DLD1 (cell line): Measurements from ENCODE around the gene APOL5.
"Not testable (repeated sequence)": the region's sequence is repeated elsewhere in the genome, so short reads cannot be mapped to it uniquely, and the experiment has no call there.

Experiments used
- in situ Hi-C: cut with HindIII; loops from 2 replicates; pipeline ENCODE4 v1.10.0; 2017; ENCODE audit warnings: low sequenced_read_pairs

APOL5 gene

GRCh38 chr22:35708917-35709316, 8.8 kb upstream of the APOL5 start:
- in situ Hi-C loops, result no loop called here

- in situ Hi-C loops, result no loop called here
These were observed 6.3 kb upstream of the APOL5 start for GRCh38 chr22:35711336-35711735.

DNA sequence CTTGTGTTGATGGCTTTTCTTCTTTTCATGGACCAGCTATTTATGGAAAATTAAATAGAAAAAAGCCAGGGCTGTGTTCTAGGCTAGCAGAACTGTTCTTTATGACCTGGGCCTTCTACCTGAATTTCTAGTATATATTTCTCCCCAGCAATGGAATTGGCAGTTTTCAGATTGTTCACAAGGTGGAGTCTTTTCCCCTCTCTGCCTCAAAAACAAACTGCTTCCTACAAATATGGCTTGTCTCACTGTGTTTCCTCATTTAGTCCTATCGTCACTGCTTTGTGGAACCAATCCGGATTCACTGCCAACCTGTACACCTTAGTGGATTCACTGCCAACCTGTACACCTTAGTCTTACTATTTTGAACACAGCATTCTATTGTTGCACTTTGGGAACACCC, 5.0 kb upstream of the APOL5 start:
- in situ Hi-C loops, result no loop called here

GRCh38 chr22:35719212-35719875, 1.7 kb downstream of the APOL5 start:
- in situ Hi-C loops, result no loop called here

DNA sequence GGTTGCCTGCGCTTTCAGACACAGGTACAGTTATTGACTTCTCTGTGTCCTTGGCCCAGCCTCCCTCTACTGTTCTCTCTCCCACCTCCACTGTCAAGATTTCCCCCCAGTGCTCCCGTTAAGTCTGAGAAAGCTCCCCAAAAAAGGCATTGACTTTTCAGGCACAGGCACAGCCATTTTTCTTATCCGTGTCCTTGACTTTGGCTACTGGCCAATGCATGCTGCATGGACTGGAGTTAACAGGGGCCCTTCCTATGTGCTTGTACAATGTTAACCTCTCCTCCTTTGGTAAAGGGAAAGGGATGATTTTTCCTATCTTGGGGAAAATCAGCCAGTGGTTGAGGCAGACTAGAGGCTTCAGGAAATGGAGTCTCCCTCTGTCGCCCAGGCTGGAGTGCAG, 4.3 kb downstream of the APOL5 start:
- in situ Hi-C loops, result no loop called here

- in situ Hi-C loops, result no loop called here
These were observed 7.8 kb downstream of the APOL5 start for GRCh38 chr22:35725521-35725920.

DNA sequence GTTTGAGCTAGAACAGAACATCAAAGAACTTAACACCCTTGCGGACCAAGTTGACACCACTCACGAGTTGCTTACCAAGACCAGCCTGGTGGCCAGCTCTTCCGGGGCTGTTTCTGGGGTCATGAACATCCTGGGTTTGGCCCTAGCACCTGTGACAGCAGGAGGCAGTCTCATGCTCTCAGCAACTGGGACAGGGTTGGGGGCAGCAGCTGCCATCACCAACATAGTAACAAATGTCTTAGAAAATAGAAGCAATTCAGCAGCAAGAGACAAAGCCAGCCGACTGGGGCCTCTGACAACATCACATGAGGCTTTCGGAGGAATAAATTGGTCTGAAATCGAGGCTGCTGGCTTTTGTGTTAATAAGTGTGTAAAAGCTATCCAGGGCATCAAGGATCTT, 8.7 kb downstream of the APOL5 start:
- in situ Hi-C loops, result no loop called here

GRCh38 chr22:35726933-35727332, 9.3 kb downstream of the APOL5 start:
- in situ Hi-C loops, result no loop called here

DNA sequence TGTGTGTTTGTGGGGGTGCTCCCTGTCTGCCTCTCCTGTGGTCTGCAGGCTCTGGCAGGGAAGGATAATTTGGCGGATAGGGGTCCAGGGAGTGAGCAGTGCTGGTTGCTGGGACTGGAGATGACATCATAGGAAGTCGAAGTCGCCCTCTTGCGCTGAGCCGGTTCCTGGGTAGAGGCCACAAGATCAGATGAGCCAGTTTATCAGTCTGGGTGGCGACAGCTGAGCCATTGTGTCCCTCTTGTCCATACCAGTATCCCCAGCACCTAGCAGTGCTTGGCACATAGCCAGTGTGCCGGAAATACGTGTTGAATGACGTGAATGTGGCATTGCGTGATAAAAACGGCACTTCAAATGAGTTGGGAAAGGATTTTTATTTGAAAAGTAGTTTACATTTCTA, 9.8 kb downstream of the APOL5 start:
- in situ Hi-C loops, result no loop called here

DNA sequence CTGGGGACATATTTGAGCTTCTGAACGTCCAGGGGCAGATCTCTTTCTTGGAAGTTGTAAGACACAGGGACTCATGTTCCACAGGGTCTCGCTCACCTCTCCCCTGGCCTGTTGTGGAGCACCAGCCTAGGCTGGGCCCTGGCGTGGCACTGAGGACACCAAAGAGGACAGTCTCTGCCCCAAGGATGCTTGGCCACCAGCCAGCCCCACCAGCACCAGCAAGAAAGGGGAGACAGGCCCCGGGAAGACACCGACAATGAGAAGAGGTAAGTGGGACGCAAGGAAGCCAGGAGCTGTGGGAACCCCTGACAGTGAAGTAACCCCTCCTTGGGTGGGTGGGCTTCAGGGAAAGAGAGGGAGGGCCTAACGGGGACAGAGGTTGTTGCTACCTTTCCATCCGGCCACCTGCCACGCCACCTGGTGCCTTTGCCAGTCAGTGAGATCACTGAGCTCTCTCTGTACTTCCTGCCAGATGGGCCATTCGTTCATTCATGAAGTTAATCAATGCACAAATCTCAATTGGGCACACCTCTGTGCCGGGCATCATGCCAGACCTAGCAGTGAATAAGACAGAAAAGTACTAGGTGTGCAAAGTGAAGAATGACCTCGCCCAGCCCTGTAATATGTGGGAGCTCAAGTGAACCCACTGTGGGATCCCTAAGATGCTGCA, 11.1 kb downstream of the APOL5 start:
- in situ Hi-C loops, result no loop called here

- in situ Hi-C loops, result no loop called here
These were observed 11.6 kb downstream of the APOL5 start for GRCh38 chr22:35729309-35729698.

GRCh38 chr22:35731321-35731720, 13.6 kb downstream of the APOL5 start:
- in situ Hi-C loops, result no loop called here

- in situ Hi-C loops, result no loop called here
These were observed 14.4 kb downstream of the APOL5 start for GRCh38 chr22:35732116-35732515.

GRCh38 chr22:35733036-35733435, 15.4 kb downstream of the APOL5 start:
- in situ Hi-C loops, result no loop called here

DNA sequence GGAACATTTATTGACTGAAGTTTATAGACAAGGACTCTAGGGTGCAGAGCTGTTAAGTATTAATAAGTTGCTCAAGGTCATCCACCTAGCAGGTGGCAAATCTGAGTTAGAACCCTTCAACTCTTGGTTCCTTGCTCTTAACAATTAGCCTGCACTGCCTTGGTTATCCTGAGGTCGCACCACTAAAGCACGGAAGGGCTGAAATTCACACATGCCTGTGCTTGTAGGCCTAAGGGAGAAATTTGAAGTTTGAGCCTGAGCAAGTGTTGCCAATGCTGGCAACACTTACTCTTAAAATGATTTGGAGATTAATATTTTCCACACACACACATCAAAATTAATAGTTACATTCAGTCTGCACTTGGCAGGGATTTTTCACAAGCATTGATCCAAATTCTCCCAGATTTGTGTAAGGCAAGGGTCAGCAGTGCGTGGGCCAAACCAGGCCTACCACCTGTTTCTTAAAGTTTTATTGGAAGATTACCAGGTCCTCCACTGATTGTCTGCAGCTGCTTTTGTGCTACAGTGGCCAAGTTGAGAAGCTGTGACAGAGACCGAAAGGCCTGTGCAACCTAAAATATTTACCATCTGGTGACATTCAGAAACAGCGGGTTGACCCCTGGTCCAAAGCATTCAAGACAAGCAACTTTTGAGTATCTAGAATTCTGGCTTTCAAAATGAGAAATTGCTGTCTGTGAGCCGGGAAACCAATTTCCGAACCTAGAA, 16.3 kb downstream of the APOL5 start:
- in situ Hi-C loops, result no loop called here

GRCh38 chr22:35734517-35734827, 16.8 kb downstream of the APOL5 start:
- in situ Hi-C loops, result no loop called here

GRCh38 chr22:35735542-35735941, 17.9 kb downstream of the APOL5 start:
- in situ Hi-C loops, result no loop called here

DNA sequence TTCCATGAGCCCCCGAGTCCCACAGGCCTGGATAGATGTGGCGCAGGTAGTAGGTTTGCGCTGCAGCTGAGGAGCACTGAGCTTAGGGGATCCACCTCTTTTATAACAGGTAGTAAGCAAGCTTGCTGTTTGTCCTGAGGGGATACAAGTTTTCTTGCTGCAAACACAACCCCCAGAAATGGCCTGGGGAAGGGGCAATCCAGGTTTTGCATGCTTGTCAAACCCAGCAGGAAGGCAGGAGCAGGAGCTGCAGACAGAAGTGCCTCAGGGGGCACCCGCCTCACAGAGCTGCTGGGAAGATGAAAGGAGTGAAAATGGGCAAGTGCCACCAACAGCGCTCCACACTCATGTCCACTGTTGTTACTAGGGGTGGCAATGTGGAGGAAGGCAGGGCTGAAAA, 18.5 kb downstream of the APOL5 start:
- in situ Hi-C loops, result no loop called here

DNA sequence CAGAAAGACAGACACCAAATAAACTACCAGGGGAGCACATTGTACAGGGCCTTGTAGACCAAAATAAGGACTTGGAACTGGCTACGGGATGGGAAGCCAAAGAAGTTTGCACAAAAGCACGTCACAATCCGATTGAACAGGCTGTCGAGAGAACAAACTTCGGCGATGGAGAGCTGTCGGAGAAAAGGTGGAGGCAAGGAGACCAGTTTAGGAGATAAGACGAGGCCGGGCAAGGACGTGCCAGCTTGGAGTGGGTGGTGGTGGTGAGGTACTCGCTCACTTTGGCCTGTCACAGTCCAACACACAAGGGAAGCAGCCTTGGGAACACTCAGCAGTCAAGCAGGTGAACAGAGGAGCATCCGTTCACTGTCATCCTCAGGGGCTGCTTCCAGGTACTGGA, 19.0 kb downstream of the APOL5 start:
- in situ Hi-C loops, result no loop called here

- in situ Hi-C loops, result not testable (repeated sequence)
These were observed 20.2 kb downstream of the APOL5 start for GRCh38 chr22:35737886-35738285.

GRCh38 chr22:35739076-35739930, 21.6 kb downstream of the APOL5 start:
- in situ Hi-C loops, result no loop called here
